ENCODE measurements around the gene CLEC2D. TPM values are rescaled to one million over a fixed set of nuclear protein-coding genes. Genes with fewer than 3 reads are reported as not detected.

Gene CLEC2D
- total and polyA plus RNA-seq, 5 donors from 2014 or later, result 219 to 312 (median 230) TPM

DNA sequence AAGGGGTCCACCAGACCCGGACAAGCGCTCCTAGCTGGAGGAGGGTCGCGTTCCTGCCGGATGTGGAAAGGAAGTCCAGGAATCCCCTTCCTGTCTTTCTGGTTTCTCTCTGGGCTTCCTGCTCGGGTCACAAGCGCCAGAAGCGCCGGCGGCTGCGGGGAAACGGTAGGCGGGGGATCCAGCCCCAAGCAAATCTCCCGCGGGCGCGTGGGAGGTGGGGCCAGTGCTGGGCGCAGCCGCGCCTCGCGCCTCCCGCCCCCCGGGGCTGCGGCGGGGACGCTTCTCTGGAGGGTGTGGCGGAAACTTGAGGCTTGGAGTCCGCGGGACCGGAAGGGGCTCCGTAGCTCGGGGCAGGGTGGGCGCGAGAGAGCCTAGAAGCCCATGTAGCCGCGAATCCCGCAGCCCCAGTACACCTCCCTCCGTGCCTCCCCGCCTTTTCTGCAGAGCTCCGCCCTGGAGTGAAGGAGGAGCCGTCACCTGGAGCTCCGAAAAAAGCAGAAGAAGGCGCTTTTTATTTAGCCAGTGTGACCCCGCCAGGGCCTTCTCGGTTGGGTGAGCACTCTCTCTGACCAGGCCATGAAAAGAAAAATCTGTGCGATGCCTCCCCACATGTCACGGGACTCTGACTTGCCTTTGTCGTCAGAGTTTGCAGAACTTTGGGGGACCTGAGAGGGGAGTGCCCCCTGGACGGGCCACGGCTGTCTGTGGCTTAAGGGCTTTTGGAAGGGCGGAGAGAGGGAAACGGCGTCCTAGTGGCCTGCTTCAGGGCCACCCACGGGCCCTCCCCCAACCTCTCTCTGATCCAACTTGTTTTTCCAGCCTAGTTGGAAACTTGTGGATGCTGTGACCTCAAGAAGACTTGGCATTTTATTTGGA is 21.4 kb upstream of the CLEC2D start:
- peaks cover 0 to 5% (median 2%) of the 10 kb centered on the region in 7 donors for H3K9me3 Mint-ChIP-seq

DNA sequence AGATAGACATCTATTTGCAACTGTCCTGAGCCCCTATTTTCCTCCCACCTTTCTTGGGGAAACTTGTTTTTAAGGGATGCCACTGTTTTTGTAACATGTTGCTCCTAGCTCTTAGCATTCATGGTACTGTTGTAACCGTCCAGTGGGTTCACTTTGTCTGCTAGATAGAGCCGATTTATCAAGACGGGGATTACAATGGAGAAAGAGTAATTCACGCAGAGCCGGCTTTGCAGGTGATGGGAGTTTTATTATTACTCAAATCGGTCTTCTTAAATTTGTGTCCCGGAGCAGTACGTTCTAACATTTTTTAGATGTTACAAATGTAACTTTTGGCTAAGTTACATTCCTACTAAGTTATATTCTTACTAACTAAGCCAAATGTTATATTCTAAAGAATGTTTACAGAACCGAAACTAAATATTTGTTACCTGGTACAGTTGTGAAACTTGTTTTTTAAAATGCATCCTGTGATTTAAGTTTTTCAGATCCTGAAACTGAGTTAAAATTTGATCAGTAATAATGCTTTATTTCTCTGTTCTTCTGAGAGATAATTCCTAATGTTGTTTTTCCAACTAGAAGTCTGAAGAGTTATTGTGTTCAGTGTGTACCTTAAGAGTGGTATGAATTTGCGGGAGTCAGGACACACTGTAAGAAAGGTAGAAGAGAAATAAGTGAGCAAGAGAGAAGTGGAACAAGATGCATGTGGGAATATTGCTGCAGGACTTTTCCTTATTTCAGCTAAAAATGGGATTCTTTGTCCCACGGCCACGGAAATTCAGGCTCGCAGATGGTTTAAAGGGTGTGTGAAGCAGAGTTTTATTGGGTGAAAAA is 20.6 kb upstream of the CLEC2D start:
- Mint-ChIP-seq H3K27ac (peak overlapping the region; percentile 97 to 100 (median 98)), H3K9me3 (peaks cover 0 to 5% (median 2%) of the 10 kb centered on the region in 7 donors), H3K36me3 (peaks cover 33% of the 10 kb centered on the region), H3K4me3 (peak overlapping the region; percentile 92 to 100 (median 96)), H3K27me3 (peaks cover 4% of the 10 kb centered on the region), H3K4me1 (peaks cover 26 to 56% (median 43%) of the 10 kb centered on the region in 4 donors)
- Histone ChIP-seq H3K36me3 (ENCODE audit: control insufficient read depth, insufficient read depth, low read length) (peaks cover 2% of the 10 kb centered on the region), H3K4me1 (ENCODE audit: control insufficient read depth, insufficient read depth, low read length, poor library complexity, severe bottlenecking) (peaks cover 44% of the 10 kb centered on the region), H3K27me3 (ENCODE audit: control insufficient read depth, insufficient read depth, low read length) (no peaks in the 10 kb centered on the region), H3K9me3 (ENCODE audit: control insufficient read depth in 2 of 2, low read length in 2 of 2) (no peaks in the 10 kb centered on the region), H3K27ac (ENCODE audit: insufficient read depth, low read length, poor library complexity, severe bottlenecking) (peak overlapping the region; percentile 95), H3K4me3 (ENCODE audit: low read depth, low read length) (peak overlapping the region; percentile 100)
- ATAC-seq (ENCODE audit: low read depth in 2 of 2), result no peak
- DNase-seq, result peak in 1 of 3 donors; percentile 59

More for the DNA sequence above, 21.4 kb upstream of the CLEC2D start:
- Mint-ChIP-seq H3K36me3 (peaks cover 26% of the 10 kb centered on the region), H3K27ac (peak overlapping the region; percentile 97 to 100 (median 98)), H3K4me1 (peaks cover 28 to 56% (median 40%) of the 10 kb centered on the region in 4 donors), H3K4me3 (peak overlapping the region; percentile 92 to 100 (median 96)), H3K27me3 (peaks cover 4% of the 10 kb centered on the region)
- DNase-seq (peak; percentile 85 to 98 (median 90)), ATAC-seq (ENCODE audit: low read depth in 2 of 2) (peak; percentile 71 to 79)
- peak overlapping the region; percentile 95 for H3K27ac ChIP-seq (ENCODE audit: insufficient read depth, low read length, poor library complexity, severe bottlenecking)
- no peaks in the 10 kb centered on the region for H3K9me3 ChIP-seq (ENCODE audit: control insufficient read depth in 2 of 2, low read length in 2 of 2)
- no peaks in the 10 kb centered on the region for H3K27me3 ChIP-seq (ENCODE audit: control insufficient read depth, insufficient read depth, low read length)
- peaks cover 35% of the 10 kb centered on the region for H3K4me1 ChIP-seq (ENCODE audit: control insufficient read depth, insufficient read depth, low read length, poor library complexity, severe bottlenecking)
- peak overlapping the region; percentile 100 for H3K4me3 ChIP-seq (ENCODE audit: low read depth, low read length)
- H3K36me3 ChIP-seq (ENCODE audit: control insufficient read depth, insufficient read depth, low read length), result no peaks in the 10 kb centered on the region

DNA sequence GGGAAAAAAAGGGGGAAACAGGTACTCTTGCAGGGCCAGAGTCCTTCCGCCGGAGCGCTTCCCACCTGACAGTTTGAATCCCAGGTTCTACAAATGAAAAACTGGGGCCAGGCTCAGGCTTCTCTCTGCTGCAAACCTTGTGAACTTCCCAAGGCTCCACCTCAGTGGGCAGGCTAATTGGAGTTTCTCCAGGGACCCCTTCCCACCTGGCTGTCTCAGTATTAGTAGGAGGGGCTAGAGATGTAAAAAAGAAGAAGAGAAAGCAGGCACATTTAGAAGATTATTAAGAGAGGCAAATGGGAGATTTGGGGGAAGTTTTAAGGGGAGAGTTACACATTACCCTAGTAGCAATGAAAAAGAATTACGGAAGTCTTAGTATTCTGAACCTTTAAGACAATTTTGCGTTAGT is 20.0 kb upstream of the CLEC2D start:
- Mint-ChIP-seq H3K27ac (peak overlapping the region; percentile 97 to 100 (median 98)), H3K4me3 (peak overlapping the region; percentile 92 to 100 (median 96)), H3K27me3 (peaks cover 4% of the 10 kb centered on the region), H3K36me3 (peaks cover 37% of the 10 kb centered on the region), H3K4me1 (peaks cover 27 to 58% (median 45%) of the 10 kb centered on the region in 4 donors), H3K9me3 (peaks cover 0 to 5% (median 2%) of the 10 kb centered on the region in 7 donors)
- Histone ChIP-seq H3K9me3 (ENCODE audit: control insufficient read depth in 2 of 2, low read length in 2 of 2) (no peaks in the 10 kb centered on the region), H3K27me3 (ENCODE audit: control insufficient read depth, insufficient read depth, low read length) (no peaks in the 10 kb centered on the region), H3K4me1 (ENCODE audit: control insufficient read depth, insufficient read depth, low read length, poor library complexity, severe bottlenecking) (peaks cover 50% of the 10 kb centered on the region), H3K27ac (ENCODE audit: insufficient read depth, low read length, poor library complexity, severe bottlenecking) (peak overlapping the region; percentile 95), H3K4me3 (ENCODE audit: low read depth, low read length) (peak overlapping the region; percentile 100), H3K36me3 (ENCODE audit: control insufficient read depth, insufficient read depth, low read length) (peaks cover 8% of the 10 kb centered on the region)
- ATAC-seq (ENCODE audit: low read depth in 2 of 2) (no peak), DNase-seq (peak in 1 of 3 donors; percentile 49)

DNA sequence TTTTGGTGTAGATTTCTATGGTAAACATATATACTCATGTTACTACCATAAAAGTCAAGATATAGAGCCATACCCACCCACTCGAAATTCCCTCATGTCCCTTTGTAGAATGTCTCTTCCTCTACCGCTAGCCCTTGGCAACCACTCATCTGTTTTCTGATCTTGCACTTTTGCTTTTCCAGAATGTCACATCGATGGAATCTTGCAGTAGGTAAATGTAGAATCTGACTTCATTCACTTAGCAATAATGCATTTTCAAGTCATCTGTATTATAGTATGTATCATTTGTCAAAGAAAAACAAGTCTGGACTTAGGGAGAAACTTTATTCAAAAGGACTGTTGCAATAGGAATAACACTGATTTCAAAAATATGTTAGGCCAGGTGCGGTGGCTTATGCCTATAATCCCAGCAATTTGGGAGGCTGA is 19.3 kb upstream of the CLEC2D start:
- peak in 1 of 3 donors; percentile 48 for DNase-seq
- H3K36me3 Mint-ChIP-seq, result peaks cover 43% of the 10 kb centered on the region
- no peaks in the 10 kb centered on the region for H3K27me3 ChIP-seq (ENCODE audit: control insufficient read depth, insufficient read depth, low read length)

DNA sequence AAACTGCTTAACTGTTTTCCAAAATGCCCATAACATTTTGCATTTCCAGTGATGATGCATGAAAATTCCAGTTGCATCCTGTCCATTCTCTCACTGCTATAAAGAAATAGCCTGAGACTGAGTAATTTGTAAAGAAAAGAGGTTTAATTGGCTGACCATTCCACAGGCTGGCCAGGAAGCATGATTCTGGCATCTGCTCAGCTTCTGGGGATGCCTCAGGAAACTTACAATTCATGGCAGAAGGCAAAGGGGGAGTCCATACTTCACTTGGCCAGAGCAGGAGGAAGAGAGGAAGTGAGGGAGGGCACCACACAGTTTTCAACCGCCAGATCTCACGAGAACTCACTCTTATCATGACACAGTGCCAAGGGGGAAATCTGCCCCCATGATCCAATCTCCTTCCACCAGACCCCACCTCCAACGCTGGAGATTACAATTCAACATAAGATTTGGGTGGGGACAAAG is 18.2 kb upstream of the CLEC2D start:
- H3K4me3 Mint-ChIP-seq, result peak overlapping the region; percentile 92 to 100 (median 96)
- H3K4me1 Mint-ChIP-seq, result peaks cover 24 to 64% (median 56%) of the 10 kb centered on the region in 4 donors
- Histone ChIP-seq H3K4me1 (ENCODE audit: control insufficient read depth, insufficient read depth, low read length, poor library complexity, severe bottlenecking) (peaks cover 67% of the 10 kb centered on the region), H3K27me3 (ENCODE audit: control insufficient read depth, insufficient read depth, low read length) (no peaks in the 10 kb centered on the region), H3K9me3 (ENCODE audit: control insufficient read depth in 2 of 2, low read length in 2 of 2) (no peaks in the 10 kb centered on the region), H3K36me3 (ENCODE audit: control insufficient read depth, insufficient read depth, low read length) (peaks cover 17% of the 10 kb centered on the region), H3K27ac (ENCODE audit: insufficient read depth, low read length, poor library complexity, severe bottlenecking) (peak overlapping the region; percentile 95), H3K4me3 (ENCODE audit: low read depth, low read length) (peak overlapping the region; percentile 100)
- no peak for ATAC-seq (ENCODE audit: low read depth in 2 of 2)
- H3K36me3 Mint-ChIP-seq, result peaks cover 55% of the 10 kb centered on the region
- H3K9me3 Mint-ChIP-seq, result peaks cover 0 to 3% (median 2%) of the 10 kb centered on the region in 7 donors
- peaks cover 4% of the 10 kb centered on the region for H3K27me3 Mint-ChIP-seq
- peak in 2 of 3 donors; percentile 60 to 86 for DNase-seq
- H3K27ac Mint-ChIP-seq, result peak overlapping the region; percentile 97 to 100 (median 98)

More for the DNA sequence above, 19.3 kb upstream of the CLEC2D start:
- Histone ChIP-seq H3K27ac (ENCODE audit: insufficient read depth, low read length, poor library complexity, severe bottlenecking) (peak overlapping the region; percentile 95), H3K36me3 (ENCODE audit: control insufficient read depth, insufficient read depth, low read length) (peaks cover 11% of the 10 kb centered on the region), H3K9me3 (ENCODE audit: control insufficient read depth in 2 of 2, low read length in 2 of 2) (no peaks in the 10 kb centered on the region), H3K4me3 (ENCODE audit: low read depth, low read length) (peak overlapping the region; percentile 100), H3K4me1 (ENCODE audit: control insufficient read depth, insufficient read depth, low read length, poor library complexity, severe bottlenecking) (peaks cover 56% of the 10 kb centered on the region)
- peaks cover 4% of the 10 kb centered on the region for H3K27me3 Mint-ChIP-seq
- peak overlapping the region; percentile 97 to 100 (median 98) for H3K27ac Mint-ChIP-seq
- H3K4me3 Mint-ChIP-seq, result peak overlapping the region; percentile 92 to 100 (median 96)
- H3K9me3 Mint-ChIP-seq, result peaks cover 0 to 3% (median 2%) of the 10 kb centered on the region in 7 donors
- H3K4me1 Mint-ChIP-seq, result peaks cover 31 to 63% (median 49%) of the 10 kb centered on the region in 4 donors
- ATAC-seq (ENCODE audit: low read depth in 2 of 2), result no peak

DNA sequence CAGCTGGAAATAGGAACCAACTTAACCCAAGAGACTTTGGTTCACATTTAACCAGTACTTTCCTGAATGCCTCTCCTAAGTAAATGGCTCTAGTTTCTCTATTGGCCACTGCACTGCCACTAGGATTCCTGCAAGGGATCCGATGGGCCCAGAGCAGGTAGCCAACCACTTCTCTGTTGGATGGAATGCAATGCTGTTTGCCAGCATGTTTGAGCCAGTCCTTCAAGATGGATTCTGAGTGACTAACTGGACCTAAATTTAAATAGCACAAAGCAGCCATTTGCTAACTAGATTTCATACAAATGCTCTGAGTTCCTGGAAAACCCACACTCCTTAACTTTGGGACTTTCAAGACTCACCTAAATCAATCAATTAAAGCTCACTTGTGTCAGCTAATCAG is 9.5 kb upstream of the CLEC2D start:
- ATAC-seq (ENCODE audit: low read depth in 2 of 2) (no peak), DNase-seq (no peak)
- no peaks in the 10 kb centered on the region for H3K27me3 Mint-ChIP-seq
- Histone ChIP-seq H3K9me3 (ENCODE audit: control insufficient read depth in 2 of 2, low read length in 2 of 2) (no peaks in the 10 kb centered on the region), H3K36me3 (ENCODE audit: control insufficient read depth, insufficient read depth, low read length) (peaks cover 72% of the 10 kb centered on the region), H3K27me3 (ENCODE audit: control insufficient read depth, insufficient read depth, low read length) (no peaks in the 10 kb centered on the region), H3K27ac (ENCODE audit: insufficient read depth, low read length, poor library complexity, severe bottlenecking) (peak overlapping the region; percentile 45), H3K4me1 (ENCODE audit: control insufficient read depth, insufficient read depth, low read length, poor library complexity, severe bottlenecking) (peaks cover 83% of the 10 kb centered on the region), H3K4me3 (ENCODE audit: low read depth, low read length) (peak overlapping the region; percentile 4)
- peaks cover 36 to 98% (median 88%) of the 10 kb centered on the region in 4 donors for H3K4me1 Mint-ChIP-seq
- peaks cover 0 to 9% (median 0%) of the 10 kb centered on the region in 7 donors for H3K9me3 Mint-ChIP-seq
- peak overlapping the region in 3 of 4 donors; percentile 41 to 62 (median 54) for H3K4me3 Mint-ChIP-seq
- peaks cover 87% of the 10 kb centered on the region for H3K36me3 Mint-ChIP-seq
- H3K27ac Mint-ChIP-seq, result peak overlapping the region; percentile 86 to 94 (median 89)

DNA sequence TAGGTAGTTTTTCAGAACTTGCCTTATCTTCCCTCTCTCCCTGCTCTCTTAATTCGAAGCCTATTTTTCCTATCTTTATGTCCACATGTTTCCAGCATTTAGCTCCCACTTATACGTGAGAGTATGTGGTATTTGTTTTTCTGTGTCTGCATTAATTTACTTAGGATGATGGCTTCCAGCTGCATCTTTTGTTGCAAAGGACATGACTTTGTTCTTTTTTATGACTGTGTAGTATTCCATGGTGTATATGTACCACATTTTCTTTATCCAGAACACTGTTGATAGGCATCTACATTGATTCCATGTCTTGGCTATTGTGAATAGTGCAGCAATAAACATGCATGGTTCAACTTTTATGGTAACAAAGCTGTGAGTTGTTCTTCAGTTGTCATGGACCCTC is 7.8 kb upstream of the CLEC2D start:
- Mint-ChIP-seq H3K4me1 (peaks cover 35 to 92% (median 79%) of the 10 kb centered on the region in 4 donors), H3K27ac (peak overlapping the region; percentile 89 to 94 (median 89)), H3K9me3 (peaks cover 0 to 9% (median 0%) of the 10 kb centered on the region in 7 donors), H3K36me3 (peaks cover 74% of the 10 kb centered on the region), H3K27me3 (no peaks in the 10 kb centered on the region), H3K4me3 (peak overlapping the region in 3 of 4 donors; percentile 13 to 28 (median 19))
- no peaks in the 10 kb centered on the region for H3K9me3 ChIP-seq (ENCODE audit: control insufficient read depth in 2 of 2, low read length in 2 of 2)
- DNase-seq (no peak), ATAC-seq (ENCODE audit: low read depth in 2 of 2) (no peak)
- no peaks in the 10 kb centered on the region for H3K27me3 ChIP-seq (ENCODE audit: control insufficient read depth, insufficient read depth, low read length)
- peaks cover 81% of the 10 kb centered on the region for H3K4me1 ChIP-seq (ENCODE audit: control insufficient read depth, insufficient read depth, low read length, poor library complexity, severe bottlenecking)
- peak overlapping the region; percentile 88 for H3K27ac ChIP-seq (ENCODE audit: insufficient read depth, low read length, poor library complexity, severe bottlenecking)
- peak overlapping the region; percentile 16 for H3K4me3 ChIP-seq (ENCODE audit: low read depth, low read length)
- H3K36me3 ChIP-seq (ENCODE audit: control insufficient read depth, insufficient read depth, low read length), result peaks cover 65% of the 10 kb centered on the region

Measured in CD4-positive, CD25-positive, alpha-beta regulatory T cell (primary cell).